Cardiac fibroblast (primary cell): Measurements from ENCODE around the gene NEK11.
A peak's percentile ranks its signal among the peaks of the same experiment; 100 is the strongest.

Experiments used
- DNase-seq, 2 donors: peaks; one replicate each; pipeline versions ENCODE4 v3.0.0 to v3.0.0-alpha.2; 2010; ENCODE audit warnings: low read depth in 2 of 2
- H3K4me3 ChIP-seq, 2 donors: replicated peaks in 1 of 2; 1 replicate in 1 of 2; 2 replicates in 1 of 2; pipeline ENCODE4 v1.5.1; 2011; ENCODE audit warnings: low read depth in 2 of 2, low read length in 2 of 2, mild to moderate bottlenecking in 2 of 2, moderate library complexity in 1 of 2
- TF ChIP-seq, protein P1 (sequence below): IDR thresholded peaks from one replicate; pipeline ENCODE4 v1.5.1; 2011; ENCODE audit warnings: low read depth, mild to moderate bottlenecking, low read length, inconsistent platforms

Gene NEK11

DNA sequence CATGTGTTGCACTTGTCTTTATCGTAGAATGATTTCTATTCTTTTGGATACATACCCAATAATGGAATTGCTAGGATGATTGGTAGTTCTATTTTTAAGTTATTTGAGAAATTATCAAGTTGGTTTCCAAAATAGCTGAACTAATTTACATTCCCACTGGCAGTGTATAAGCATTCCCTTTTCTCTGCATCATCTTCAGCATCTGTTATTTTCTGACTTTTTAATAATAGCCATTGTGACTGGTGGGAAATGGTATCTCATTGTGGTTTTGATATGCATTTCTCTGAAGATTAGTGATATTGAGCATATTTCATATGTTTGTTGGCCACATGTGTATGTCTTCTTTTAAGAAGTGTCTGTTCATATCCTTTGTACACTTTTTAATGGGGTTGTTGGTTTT lies 273.2 kb downstream of the NEK11 start:
- no peak for DNase-seq
- no peak overlapping the region for H3K4me3 ChIP-seq
- TF ChIP-seq, protein P1, sequence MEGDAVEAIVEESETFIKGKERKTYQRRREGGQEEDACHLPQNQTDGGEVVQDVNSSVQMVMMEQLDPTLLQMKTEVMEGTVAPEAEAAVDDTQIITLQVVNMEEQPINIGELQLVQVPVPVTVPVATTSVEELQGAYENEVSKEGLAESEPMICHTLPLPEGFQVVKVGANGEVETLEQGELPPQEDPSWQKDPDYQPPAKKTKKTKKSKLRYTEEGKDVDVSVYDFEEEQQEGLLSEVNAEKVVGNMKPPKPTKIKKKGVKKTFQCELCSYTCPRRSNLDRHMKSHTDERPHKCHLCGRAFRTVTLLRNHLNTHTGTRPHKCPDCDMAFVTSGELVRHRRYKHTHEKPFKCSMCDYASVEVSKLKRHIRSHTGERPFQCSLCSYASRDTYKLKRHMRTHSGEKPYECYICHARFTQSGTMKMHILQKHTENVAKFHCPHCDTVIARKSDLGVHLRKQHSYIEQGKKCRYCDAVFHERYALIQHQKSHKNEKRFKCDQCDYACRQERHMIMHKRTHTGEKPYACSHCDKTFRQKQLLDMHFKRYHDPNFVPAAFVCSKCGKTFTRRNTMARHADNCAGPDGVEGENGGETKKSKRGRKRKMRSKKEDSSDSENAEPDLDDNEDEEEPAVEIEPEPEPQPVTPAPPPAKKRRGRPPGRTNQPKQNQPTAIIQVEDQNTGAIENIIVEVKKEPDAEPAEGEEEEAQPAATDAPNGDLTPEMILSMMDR: no peak

DNA sequence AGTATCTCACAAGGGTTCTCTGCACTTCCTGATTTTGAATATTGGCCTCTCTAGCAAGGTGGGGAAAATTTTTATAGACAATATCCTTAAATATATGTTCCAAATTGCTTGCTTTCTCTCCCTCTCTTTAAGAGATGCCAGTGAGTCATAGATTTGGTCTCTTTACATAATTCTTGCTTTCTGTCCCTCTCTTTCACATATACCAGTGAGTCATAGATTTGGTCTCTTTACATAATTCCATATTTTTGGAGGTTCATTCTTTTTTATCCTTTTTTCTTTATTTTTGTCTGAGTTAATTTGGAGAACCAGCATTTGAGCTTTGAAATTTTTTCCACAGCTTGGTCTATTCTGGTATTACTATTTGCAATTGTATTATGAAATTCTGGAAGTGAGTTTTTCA lies 277.2 kb downstream of the NEK11 start:
- TF ChIP-seq, protein P1: no peak
- DNase-seq: peak; percentile 15 to 59
- no peak overlapping the region for H3K4me3 ChIP-seq

DNA sequence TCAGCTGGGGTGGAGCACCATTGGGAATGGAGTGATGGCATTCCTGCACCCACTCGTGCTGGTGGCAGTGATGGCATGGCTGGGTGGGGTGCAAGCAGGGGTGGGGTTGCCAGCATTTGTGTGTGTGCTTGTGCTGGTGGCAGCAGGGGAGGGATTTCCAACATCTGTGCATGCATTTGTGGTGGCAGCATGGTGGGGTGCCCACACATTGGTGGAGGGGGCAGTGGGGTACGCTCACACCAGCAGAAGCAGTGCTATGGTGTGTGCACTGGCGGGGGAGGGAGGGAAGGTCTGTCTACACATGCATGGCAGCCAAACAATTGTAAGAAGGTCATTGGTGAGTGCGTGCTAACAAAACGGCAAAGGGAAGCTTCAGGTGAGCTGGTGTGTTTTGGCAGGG lies 278.2 kb downstream of the NEK11 start:
- DNase-seq: no peak
- TF ChIP-seq, protein P1: no peak
- H3K4me3 ChIP-seq: no peak overlapping the region

DNA sequence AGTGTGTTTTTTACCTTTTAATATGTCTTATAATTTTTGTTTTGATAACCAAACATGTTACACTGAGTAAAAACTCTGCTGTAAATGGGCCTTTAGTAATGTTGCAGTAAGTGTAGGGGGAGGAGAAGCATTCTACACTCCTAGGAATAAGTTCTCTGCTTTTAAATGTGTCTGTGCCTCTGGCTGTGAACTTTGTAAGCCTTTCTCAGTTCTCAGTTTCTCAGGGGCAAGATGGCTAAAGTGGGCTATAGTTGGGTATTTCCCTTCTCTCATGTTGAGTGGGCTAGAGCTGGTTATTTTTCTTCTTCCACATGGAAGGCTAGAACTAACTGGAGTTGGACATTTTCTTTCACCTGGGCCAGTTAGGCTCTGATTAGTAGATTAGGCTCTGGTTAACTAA lies 279.6 kb downstream of the NEK11 start:
- TF ChIP-seq, protein P1: no peak
- no peak overlapping the region for H3K4me3 ChIP-seq
- no peak for DNase-seq

DNA sequence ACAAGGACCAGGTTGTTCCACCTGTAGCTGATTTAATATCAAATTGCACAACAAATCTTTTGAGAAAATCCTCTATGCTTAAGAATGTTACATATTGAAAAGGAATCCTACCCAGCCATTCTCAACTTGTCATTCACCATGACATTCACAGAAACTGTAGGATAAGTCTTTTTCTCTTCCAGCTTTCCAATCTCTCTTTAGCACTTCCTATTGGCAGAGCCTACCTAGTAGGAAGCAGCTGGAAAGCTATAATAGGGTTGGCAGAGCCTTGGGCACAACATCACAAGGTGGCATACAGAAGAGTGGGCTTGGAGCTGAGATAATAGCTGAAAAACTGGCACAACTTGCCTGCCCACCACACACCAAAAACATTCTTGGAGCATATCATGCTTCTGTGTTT lies 287.6 kb downstream of the NEK11 start:
- TF ChIP-seq, protein P1: no peak
- no peak overlapping the region for H3K4me3 ChIP-seq
- no peak for DNase-seq

DNA sequence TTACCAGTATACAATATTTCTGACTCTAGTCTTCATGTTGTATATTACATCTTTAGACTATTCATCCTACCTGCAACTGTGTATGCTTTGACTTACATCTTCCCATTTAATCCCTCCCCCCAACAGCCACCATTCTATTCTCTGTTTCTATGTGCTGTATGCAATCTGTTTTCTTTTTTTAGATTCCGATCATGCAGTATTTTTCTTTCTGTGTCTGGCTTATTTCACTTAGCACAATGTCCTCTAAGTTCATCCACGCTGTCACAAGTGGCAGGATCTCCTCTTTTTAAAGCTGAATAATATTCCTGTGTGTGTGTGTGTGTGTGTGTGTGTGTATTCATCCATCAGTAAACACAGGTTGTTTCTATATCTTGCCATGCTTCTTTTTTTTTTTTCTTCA lies 288.5 kb downstream of the NEK11 start:
- DNase-seq: no peak
- TF ChIP-seq, protein P1: no peak
- H3K4me3 ChIP-seq: no peak overlapping the region

DNA sequence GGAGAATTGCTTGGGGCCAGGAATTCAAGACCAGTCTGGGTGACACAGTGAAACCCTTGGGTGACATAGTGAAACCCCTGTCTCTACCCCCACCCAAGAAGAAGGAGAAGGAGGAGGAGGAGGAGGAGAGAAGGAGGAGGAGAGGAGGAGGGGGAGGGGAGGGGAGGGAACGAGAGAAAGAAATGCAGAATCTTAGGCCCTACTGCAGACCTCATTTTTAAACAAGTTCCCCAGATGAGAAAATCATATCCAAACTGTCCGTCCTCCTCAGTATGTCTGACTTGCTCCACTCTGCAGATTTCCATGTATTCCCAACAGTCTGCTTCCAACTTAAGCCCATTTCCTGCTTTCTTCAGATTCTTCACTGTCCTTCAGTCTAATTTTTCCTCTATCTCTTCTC lies 291.0 kb downstream of the NEK11 start:
- no peak for DNase-seq
- TF ChIP-seq, protein P1: no peak
- H3K4me3 ChIP-seq: no peak overlapping the region
